WTC11 (cell line): Measurements from ENCODE around the gene CTDSP2. TPM values are rescaled to one million over a fixed set of nuclear protein-coding genes. Genes with fewer than 3 reads are reported as not detected.

Source experiments
- ATAC-seq: fragments of 200-7000 bp; cut with Tn5 transposase; 2 replicates; pipeline ENCODE4 v1.10.0; 2021; ENCODE audit warnings: mild to moderate bottlenecking, moderate library complexity
- CTCF ChIA-PET: fragments of 300-600 bp; sonication (Branson Sonifier 250); formaldehyde crosslinking; loops from one replicate; lab custom pipeline; 2021; ENCODE audit warnings: antibody characterized with exemption; lab: Charles Lee
- POLR2A ChIA-PET: fragments of 350-600 bp; sonication (Branson Sonifier 250); formaldehyde crosslinking; loops from one replicate; lab custom pipeline; 2021; ENCODE audit warnings: antibody characterized with exemption; lab: Charles Lee
- DNase-seq: peaks from one replicate; pipeline ENCODE4 v3.0.0; 2021; ENCODE audit warnings: low spot score
- H3K27ac Mint-ChIP-seq: 2 replicates; pipeline ENCODE4 v1.8.0; 2021; ENCODE audit warnings: mixed read lengths
- H3K27me3 Mint-ChIP-seq: 2 replicates; pipeline ENCODE4 v1.8.0; 2021; ENCODE audit warnings: low read depth, mild to moderate bottlenecking, moderate library complexity, mixed read lengths
- H3K36me3 Mint-ChIP-seq: 2 replicates; pipeline ENCODE4 v1.8.0; 2021; ENCODE audit warnings: mixed read lengths
- H3K4me1 Mint-ChIP-seq: 2 replicates; pipeline ENCODE4 v1.8.0; 2022; ENCODE audit warnings: mixed read lengths
- H3K4me3 Mint-ChIP-seq: 2 replicates; pipeline ENCODE4 v1.8.0; 2021; ENCODE audit warnings: mild to moderate bottlenecking, moderate library complexity, mixed read lengths
- H3K9me3 Mint-ChIP-seq: 2 replicates; pipeline ENCODE4 v1.8.0; 2021; ENCODE audit warnings: mixed read lengths
- ATF1 ChIP-seq: sonication (generic); formaldehyde crosslinking; IDR thresholded peaks from 2 replicates; pipeline ENCODE4 v1.8.1; 2023; ENCODE audit warnings: mild to moderate bottlenecking, moderate library complexity, missing genetic modification reagents
- EMX1 ChIP-seq: fragments of 250-450 bp; sonication (Bioruptor Pico); IDR thresholded peaks from 2 replicates; pipeline ENCODE4 v1.8.0; 2021; ENCODE audit warnings: mild to moderate bottlenecking
- FOXJ3 ChIP-seq: sonication (generic); formaldehyde crosslinking; IDR thresholded peaks from 2 replicates; pipeline ENCODE4 v1.9.0; 2021; ENCODE audit warnings: missing genetic modification reagents, mild to moderate bottlenecking, borderline replicate concordance
- GTF2I ChIP-seq: fragments of 250-450 bp; sonication (Bioruptor Pico); conservative IDR thresholded peaks from 2 replicates; pipeline ENCODE4 v1.4.0; 2021; ENCODE audit warnings: mild to moderate bottlenecking
- JUN ChIP-seq: sonication (generic); formaldehyde crosslinking; IDR thresholded peaks from 2 replicates; pipeline ENCODE4 v1.8.0; 2023; ENCODE audit warnings: mild to moderate bottlenecking, missing genetic modification reagents
- KAT7 ChIP-seq: sonication (generic); formaldehyde crosslinking; IDR thresholded peaks from 2 replicates; pipeline ENCODE4 v1.8.1; 2023; ENCODE audit warnings: missing genetic modification reagents, mild to moderate bottlenecking, borderline replicate concordance
- MXD4 ChIP-seq: fragments of 250-450 bp; sonication (Bioruptor Pico); IDR thresholded peaks from 2 replicates; pipeline ENCODE4 v1.8.0; 2021; ENCODE audit warnings: mild to moderate bottlenecking, moderate library complexity, borderline replicate concordance
- MYBL2 ChIP-seq: sonication (generic); formaldehyde crosslinking; IDR thresholded peaks from 2 replicates; pipeline ENCODE4 v1.8.1; 2023; ENCODE audit warnings: mild to moderate bottlenecking, moderate library complexity, missing genetic modification reagents
- NFATC4 ChIP-seq: fragments of 250-450 bp; sonication (Bioruptor Pico); IDR thresholded peaks from 2 replicates; pipeline ENCODE4 v1.9.0; 2021; ENCODE audit warnings: mild to moderate bottlenecking
- NR1H2 ChIP-seq: sonication (generic); formaldehyde crosslinking; IDR thresholded peaks from 2 replicates; pipeline ENCODE4 v1.9.0; 2021; ENCODE audit warnings: mild to moderate bottlenecking, moderate library complexity, missing genetic modification reagents
- TEAD4 ChIP-seq: sonication (generic); formaldehyde crosslinking; IDR thresholded peaks from 2 replicates; pipeline ENCODE4 v1.8.0; 2022; ENCODE audit warnings: mild to moderate bottlenecking, missing genetic modification reagents
- ZBTB21 ChIP-seq: sonication (generic); formaldehyde crosslinking; IDR thresholded peaks from 2 replicates; pipeline ENCODE4 v1.8.1; 2023; ENCODE audit warnings: mild to moderate bottlenecking, missing genetic modification reagents, borderline replicate concordance
- ZNF138 ChIP-seq: sonication (generic); formaldehyde crosslinking; conservative IDR thresholded peaks from 2 replicates; pipeline ENCODE4 v1.8.1; 2022; ENCODE audit warnings: mild to moderate bottlenecking, moderate library complexity, missing genetic modification reagents
- ZNF423 ChIP-seq: fragments of 250-450 bp; sonication (Bioruptor Pico); IDR thresholded peaks from 2 replicates; pipeline ENCODE4 v2.1.2; 2022; ENCODE audit warnings: mild to moderate bottlenecking, moderate library complexity
- total RNA-seq: library from RNA; stranded (reverse); gene quantifications from 3 replicates; pipeline ENCODE4 v1.2.3, GENCODE V29; 2021
- TF ChIP-seq, protein P1 (sequence below): fragments of 250-450 bp; sonication (Bioruptor Pico); IDR thresholded peaks from 2 replicates; pipeline ENCODE4 v2.1.2; 2022; ENCODE audit warnings: mild to moderate bottlenecking, moderate library complexity
- TF ChIP-seq, protein P2 (sequence below): sonication (generic); formaldehyde crosslinking; IDR thresholded peaks from 2 replicates; pipeline ENCODE4 v1.8.1; 2022; ENCODE audit warnings: low read depth, missing genetic modification reagents, borderline replicate concordance
- TF ChIP-seq, protein P3 (sequence below): sonication (generic); formaldehyde crosslinking; IDR thresholded peaks from 2 replicates; pipeline ENCODE4 v1.8.1; 2023; ENCODE audit warnings: mild to moderate bottlenecking, missing genetic modification reagents, moderate library complexity
- TF ChIP-seq, protein P4 (sequence below): fragments of 250-450 bp; sonication (Bioruptor Pico); IDR thresholded peaks from 2 replicates; pipeline ENCODE4 v1.9.0; 2021; ENCODE audit warnings: mild to moderate bottlenecking
- TF ChIP-seq, protein P5 (sequence below): sonication (generic); formaldehyde crosslinking; IDR thresholded peaks from 2 replicates; pipeline ENCODE4 v1.8.1; 2023; ENCODE audit warnings: mild to moderate bottlenecking, missing genetic modification reagents

Gene CTDSP2
- total RNA-seq, 1 experiment from 2014 or later = 122 TPM

DNA sequence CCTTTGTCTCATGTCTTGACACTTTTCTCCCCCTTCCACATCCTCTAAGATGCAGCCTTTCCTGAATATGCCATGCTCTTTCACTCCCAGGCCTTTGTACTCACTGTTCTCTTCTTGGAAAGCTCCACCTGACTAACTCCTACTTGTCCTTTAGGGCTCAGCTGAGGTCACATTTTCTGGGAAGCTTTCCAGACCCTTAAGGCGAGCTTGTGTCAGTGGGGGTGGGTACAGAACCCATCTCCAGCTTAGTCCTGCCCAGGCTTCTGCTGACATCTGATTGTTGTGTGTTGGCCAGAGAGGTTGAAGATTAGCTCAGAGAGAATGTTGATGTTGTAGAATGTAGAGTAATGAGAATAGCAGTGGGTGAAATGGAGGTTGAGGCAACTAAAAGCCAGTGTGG is 66.8 kb downstream of the CTDSP2 start:
- CTCF ChIA-PET = interaction anchor here (2.2 kb wide), 1 partner anchor 23 kb away, joined by 10 read pairs; no protein-coding TSS in a partner anchor

DNA sequence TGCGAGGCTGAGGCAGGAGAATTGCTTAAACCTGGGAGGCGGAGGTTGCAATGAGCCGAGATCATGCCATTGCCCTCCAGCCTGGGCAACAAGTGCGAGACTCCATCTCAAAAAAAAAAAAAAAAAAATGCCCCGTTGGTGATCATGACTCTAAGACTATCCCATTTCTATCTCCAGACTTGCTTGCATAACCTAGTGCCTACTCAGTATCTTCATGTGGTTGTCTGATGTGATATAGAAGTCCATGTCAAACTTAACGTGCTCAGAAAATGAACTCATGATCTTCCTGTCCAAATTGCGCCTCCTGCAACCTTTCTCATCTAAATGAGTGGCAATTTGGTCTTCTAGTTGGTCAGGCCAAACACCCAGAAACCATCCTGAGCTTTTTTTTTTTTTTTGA is 68.6 kb downstream of the CTDSP2 start:
- DNase-seq (no peak), ATAC-seq (no peak)
- H3K4me3 Mint-ChIP-seq = no peak overlapping the region
- H3K9me3 Mint-ChIP-seq = no peaks in the 10 kb centered on the region
- TF ChIP-seq, protein P1, sequence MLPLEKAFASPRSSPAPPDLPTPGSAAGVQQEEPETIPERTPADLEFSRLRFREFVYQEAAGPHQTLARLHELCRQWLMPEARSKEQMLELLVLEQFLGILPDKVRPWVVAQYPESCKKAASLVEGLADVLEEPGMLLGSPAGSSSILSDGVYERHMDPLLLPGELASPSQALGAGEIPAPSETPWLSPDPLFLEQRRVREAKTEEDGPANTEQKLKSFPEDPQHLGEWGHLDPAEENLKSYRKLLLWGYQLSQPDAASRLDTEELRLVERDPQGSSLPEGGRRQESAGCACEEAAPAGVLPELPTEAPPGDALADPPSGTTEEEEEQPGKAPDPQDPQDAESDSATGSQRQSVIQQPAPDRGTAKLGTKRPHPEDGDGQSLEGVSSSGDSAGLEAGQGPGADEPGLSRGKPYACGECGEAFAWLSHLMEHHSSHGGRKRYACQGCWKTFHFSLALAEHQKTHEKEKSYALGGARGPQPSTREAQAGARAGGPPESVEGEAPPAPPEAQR = no peak
- TF ChIP-seq TEAD4 (no peak), MYBL2 (CRISPR knock-in tag) (no peak), ZBTB21 (CRISPR knock-in tag) (no peak), JUN (CRISPR knock-in tag) (no peak), MXD4 (CRISPR knock-in tag) (no peak), FOXJ3 (no peak), ZNF423 (CRISPR knock-in tag) (no peak), ATF1 (CRISPR knock-in tag) (no peak)
- TF ChIP-seq, protein P2, sequence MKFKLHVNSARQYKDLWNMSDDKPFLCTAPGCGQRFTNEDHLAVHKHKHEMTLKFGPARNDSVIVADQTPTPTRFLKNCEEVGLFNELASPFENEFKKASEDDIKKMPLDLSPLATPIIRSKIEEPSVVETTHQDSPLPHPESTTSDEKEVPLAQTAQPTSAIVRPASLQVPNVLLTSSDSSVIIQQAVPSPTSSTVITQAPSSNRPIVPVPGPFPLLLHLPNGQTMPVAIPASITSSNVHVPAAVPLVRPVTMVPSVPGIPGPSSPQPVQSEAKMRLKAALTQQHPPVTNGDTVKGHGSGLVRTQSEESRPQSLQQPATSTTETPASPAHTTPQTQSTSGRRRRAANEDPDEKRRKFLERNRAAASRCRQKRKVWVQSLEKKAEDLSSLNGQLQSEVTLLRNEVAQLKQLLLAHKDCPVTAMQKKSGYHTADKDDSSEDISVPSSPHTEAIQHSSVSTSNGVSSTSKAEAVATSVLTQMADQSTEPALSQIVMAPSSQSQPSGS (CRISPR knock-in tag) = no peak
- H3K36me3 Mint-ChIP-seq = peaks cover 2% of the 10 kb centered on the region; the same call in 1 of the 2 replicates
- CTCF ChIA-PET = interaction anchor here (0.7 to 1.0 kb wide), 2 partner anchors 21 kb away, joined by 3 to 5 read pairs; no protein-coding TSS in a partner anchor
- POLR2A ChIA-PET = interaction anchor here (0.7 kb wide), 1 partner anchor 66 kb away, joined by 3 read pairs; no protein-coding TSS in a partner anchor
- H3K27ac Mint-ChIP-seq = no peak overlapping the region
- peaks cover 1% of the 10 kb centered on the region; the same call in 1 of the 2 replicates for H3K4me1 Mint-ChIP-seq
- H3K27me3 Mint-ChIP-seq = peaks cover 13% of the 10 kb centered on the region

More for the DNA sequence above, 66.8 kb downstream of the CTDSP2 start:
- TF ChIP-seq NFATC4 (CRISPR knock-in tag) (no peak), FOXJ3 (no peak), NR1H2 (CRISPR knock-in tag) (no peak), ZNF138 (no peak), EMX1 (CRISPR knock-in tag) (no peak), GTF2I (no peak), KAT7 (CRISPR knock-in tag) (no peak)
- TF ChIP-seq, protein P3, sequence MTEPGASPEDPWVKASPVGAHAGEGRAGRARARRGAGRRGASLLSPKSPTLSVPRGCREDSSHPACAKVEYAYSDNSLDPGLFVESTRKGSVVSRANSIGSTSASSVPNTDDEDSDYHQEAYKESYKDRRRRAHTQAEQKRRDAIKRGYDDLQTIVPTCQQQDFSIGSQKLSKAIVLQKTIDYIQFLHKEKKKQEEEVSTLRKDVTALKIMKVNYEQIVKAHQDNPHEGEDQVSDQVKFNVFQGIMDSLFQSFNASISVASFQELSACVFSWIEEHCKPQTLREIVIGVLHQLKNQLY = no peak
- TF ChIP-seq, protein P4, sequence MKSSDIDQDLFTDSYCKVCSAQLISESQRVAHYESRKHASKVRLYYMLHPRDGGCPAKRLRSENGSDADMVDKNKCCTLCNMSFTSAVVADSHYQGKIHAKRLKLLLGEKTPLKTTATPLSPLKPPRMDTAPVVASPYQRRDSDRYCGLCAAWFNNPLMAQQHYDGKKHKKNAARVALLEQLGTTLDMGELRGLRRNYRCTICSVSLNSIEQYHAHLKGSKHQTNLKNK (CRISPR knock-in tag) = no peak
- TF ChIP-seq, protein P5, sequence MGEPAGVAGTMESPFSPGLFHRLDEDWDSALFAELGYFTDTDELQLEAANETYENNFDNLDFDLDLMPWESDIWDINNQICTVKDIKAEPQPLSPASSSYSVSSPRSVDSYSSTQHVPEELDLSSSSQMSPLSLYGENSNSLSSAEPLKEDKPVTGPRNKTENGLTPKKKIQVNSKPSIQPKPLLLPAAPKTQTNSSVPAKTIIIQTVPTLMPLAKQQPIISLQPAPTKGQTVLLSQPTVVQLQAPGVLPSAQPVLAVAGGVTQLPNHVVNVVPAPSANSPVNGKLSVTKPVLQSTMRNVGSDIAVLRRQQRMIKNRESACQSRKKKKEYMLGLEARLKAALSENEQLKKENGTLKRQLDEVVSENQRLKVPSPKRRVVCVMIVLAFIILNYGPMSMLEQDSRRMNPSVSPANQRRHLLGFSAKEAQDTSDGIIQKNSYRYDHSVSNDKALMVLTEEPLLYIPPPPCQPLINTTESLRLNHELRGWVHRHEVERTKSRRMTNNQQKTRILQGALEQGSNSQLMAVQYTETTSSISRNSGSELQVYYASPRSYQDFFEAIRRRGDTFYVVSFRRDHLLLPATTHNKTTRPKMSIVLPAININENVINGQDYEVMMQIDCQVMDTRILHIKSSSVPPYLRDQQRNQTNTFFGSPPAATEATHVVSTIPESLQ (CRISPR knock-in tag) = no peak
- Mint-ChIP-seq H3K4me1 (peaks cover 4% of the 10 kb centered on the region; the same call in 1 of the 2 replicates), H3K27ac (no peak overlapping the region), H3K36me3 (peaks cover 6% of the 10 kb centered on the region), H3K27me3 (no peaks in the 10 kb centered on the region), H3K4me3 (no peak overlapping the region), H3K9me3 (no peaks in the 10 kb centered on the region)
- DNase-seq (no peak), ATAC-seq (no peak)
- POLR2A ChIA-PET = interaction anchor here (1.0 kb wide), 1 partner anchor 8 kb away, joined by 5 read pairs; the partner anchor contains the start of genes EEF1AKMT3 and METTL1
